HG03064 (cell line): ENCODE measurements around the gene GRAP2.

Experiments used
- ATAC-seq: cut with Tn5 transposase; IDR thresholded peaks from one replicate; pipeline ENCODE4 v1.9.1; 2021; ENCODE audit warnings: low read depth; ENCODE audit not compliant: unreplicated experiment

Gene GRAP2

DNA sequence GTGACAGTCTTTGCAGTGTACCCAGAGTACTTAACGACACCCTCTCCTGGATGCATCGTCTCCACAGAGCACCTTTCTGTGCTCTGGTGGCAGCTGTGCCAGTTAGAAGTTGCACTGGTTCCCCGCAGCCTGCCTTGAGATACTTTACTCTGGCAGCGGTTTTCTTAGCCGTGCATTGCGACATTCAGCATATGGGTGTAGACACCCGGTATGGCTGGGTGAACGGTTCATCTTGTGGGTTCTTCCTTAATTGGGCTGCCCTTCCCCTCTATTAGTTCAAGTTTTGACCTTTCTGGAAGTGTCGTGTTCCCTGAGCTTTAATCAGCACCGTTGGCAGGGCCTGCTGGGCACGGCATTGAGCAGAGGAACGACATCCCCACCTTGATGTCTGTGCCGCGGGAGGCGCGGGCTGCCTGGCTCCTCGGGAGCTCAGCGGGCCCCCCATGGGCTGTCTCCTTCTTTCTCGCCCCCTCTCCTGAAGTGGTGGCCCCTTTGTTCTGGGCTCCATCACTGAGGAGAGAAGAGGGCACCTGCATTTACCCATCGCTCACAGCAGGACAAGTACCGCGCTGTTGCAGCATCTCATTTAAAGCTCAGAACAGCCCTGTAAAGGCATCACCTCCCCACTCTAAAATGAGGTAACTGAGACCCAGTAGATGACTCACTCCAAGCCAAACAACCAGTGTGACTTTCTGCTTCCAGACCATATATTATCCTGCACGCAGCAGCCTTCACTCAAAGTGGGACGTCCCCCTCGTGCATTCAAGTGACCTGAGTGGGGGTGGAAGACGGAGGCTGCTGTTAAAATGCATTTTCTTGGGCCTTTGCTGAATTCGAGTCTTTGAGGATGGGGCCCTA lies 107.2 kb downstream of the GRAP2 start:
- no peak for ATAC-seq

DNA sequence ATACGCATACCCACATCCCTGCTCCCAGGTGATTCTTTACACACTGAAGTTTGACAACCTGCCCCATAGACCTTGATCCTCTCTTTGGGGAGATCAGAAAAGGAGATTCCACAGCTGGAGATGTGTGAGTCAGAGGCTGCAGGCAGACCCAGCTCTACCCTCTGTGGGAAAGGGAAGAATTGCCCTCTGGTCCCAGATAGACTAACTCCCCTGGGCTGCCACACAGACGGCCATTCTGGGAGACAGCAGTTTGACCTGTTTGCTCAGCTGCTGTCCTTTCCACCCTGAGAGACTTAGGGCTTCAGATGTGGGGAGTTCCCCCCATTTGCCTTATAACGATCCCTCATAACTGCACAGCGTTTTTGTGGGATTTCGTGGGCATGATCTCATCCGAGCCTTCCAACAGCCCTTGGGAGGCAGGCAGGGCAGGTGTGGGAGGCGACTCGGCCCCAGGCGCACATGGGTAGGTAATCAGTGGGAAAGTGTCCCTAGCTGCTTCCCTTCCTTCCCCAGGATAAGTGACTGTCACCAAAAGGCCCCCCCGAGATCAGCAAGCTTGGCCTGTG lies 107.9 kb downstream of the GRAP2 start:
- no peak for ATAC-seq

- no peak for ATAC-seq
These were observed 108.4 kb downstream of the GRAP2 start for GRCh38 chr22:40009292-40009774.

- ATAC-seq, result no peak
These were observed 109.2 kb downstream of the GRAP2 start for GRCh38 chr22:40009951-40010671.

GRCh38 chr22:40010746-40011145 lies 109.9 kb downstream of the GRAP2 start:
- ATAC-seq, result no peak

DNA sequence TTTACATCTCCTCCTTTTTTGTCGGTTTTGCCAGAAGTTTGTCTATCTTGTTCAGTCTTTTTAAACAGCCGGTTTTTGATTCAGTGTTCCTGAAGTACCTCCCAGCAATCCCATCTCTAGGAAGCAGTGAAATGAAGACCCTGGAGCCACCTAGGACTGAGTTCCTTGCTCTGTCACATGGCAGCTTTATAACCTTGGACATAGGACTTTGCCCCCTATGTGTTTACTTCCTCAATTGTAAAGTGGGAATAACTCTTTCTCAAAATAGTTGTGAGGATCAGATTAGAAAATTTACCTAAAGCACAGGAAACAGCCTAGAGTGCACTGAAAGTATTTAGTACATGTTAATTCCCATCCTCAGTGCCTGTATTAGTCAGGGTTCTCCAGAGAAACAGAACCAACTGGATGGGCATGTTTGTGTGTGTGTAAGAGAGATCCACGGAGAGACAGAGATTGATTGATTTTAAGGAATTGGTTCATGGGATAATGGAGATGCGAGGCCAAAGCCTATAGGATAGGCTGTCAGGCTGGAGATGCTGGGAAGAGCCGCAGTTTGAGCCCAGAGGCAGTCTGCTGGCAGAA lies 113.9 kb downstream of the GRAP2 start:
- no peak for ATAC-seq

- ATAC-seq, result no peak
These were observed 114.6 kb downstream of the GRAP2 start for GRCh38 chr22:40015358-40015976.

- no peak for ATAC-seq
These were observed 117.2 kb downstream of the GRAP2 start for GRCh38 chr22:40018051-40018450.

DNA sequence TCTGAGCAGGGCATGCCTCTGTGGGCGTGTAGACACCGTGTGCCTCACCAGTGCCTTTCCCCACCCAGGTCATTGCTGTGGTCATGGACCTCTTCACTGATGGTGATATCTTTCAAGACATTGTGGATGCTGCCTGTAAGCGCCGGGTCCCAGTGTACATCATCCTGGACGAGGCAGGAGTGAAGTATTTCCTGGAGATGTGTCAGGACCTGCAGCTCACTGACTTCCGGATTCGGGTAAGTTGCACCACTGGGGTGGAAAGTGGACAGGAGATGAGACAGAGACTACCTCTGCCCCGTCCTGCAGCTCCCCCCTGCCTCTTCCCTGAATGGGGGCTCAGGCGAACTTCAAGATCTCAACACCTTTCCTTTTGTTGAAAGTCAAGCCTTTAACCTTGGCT lies 118.2 kb downstream of the GRAP2 start:
- no peak for ATAC-seq

DNA sequence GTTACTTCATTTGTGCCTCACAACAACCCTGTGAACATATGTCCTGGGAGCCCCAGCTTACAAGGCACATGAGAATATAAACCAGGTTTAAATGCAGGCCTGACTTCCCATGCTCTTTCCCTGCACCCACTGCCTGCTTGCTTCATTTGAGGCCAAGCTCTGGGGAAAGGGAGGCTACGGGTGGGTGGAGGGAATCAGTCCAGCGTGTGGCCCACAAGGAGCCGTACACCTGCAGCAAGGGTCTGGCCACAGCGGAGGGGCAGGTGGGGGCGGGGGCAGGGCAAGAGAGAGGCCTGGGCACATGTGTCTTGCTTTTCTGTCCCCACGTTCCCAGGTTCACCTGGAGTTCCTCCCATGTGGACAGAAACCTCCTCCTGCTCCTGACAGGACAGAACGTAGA lies 120.1 kb downstream of the GRAP2 start:
- no peak for ATAC-seq

GRCh38 chr22:40021401-40022000 lies 120.6 kb downstream of the GRAP2 start:
- ATAC-seq, result no peak

DNA sequence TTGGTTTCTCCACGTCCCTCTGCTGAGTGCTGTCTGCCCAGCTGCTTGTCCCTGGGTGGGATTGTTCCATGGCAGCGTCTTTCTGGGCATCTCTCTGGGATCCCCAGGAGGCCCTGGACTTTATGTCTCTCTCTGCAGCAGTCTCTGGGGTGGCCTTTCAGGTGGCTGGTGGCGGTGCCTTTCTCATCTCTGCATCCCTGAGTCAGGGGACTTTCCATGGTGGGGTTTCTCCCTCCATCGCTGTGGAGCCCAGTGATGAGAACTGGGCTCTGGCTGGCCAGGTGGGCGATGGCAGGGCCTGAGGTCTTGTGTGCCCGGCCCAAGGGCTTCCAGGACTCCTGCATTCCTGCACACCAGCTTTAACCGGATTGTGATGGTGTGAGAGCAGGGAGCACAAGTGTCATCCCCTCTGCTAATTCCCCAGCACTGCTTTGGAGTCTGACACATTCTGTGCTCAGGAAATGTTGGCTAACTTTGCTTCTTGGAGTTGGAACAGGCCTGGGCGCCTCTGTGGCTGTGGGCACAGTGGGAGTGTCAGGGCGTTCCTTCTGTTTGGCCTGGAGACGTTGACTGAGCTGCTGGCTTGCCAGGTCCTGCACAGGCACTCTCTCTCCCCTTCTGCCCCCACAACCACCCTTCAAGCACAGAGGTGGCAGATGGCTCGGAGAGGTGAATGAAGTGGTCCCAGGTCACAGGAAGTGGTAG lies 121.8 kb downstream of the GRAP2 start:
- no peak for ATAC-seq
